ENCODE results near the gene CCDC198.

Gene CCDC198

GRCh38 chr14:57479197-57479596, 14.5 kb downstream of the CCDC198 start:
- Histone ChIP-seq H3K27ac (ENCODE audit: extremely low read depth, low read depth, low read length) (no peak overlapping the region; the same call in 1 of the 2 replicates), H3K4me1 (ENCODE audit: control insufficient read depth, insufficient read depth, low read length) (peaks cover 22% of the 10 kb centered on the region), H3K9me3 (ENCODE audit: control insufficient read depth, insufficient read depth, low read depth, low read length) (no peaks in the 10 kb centered on the region), H3K4me3 (ENCODE audit: low read depth, low read length) (no peak overlapping the region), H3K36me3 (ENCODE audit: control insufficient read depth in 2 of 2, insufficient read depth in 1 of 2, low read length in 2 of 2) (no peaks in the 10 kb centered on the region)
- POLR2A ChIA-PET, result no interaction called here
- TF ChIP-seq OSR2 (tag by site-specific recombination; IDR thresholded peaks at IDR 0.05) (peak; percentile 46; the same call in 1 of the 2 replicates), ZNF626 (tag by site-specific recombination; IDR thresholded peaks at IDR 0.05) (no peak), KLF9 (tag by site-specific recombination; IDR thresholded peaks at IDR 0.05; ENCODE audit: low read depth) (no peak), ZFP41 (tag by site-specific recombination; IDR thresholded peaks at IDR 0.05; ENCODE audit: borderline replicate concordance) (no peak), ZNF239 (tag by site-specific recombination; IDR thresholded peaks at IDR 0.05) (no peak), ZBTB6 (tag by site-specific recombination; IDR thresholded peaks at IDR 0.05) (peak; percentile 20; the same call in 1 of the 2 replicates), FEZF1 (tag by site-specific recombination; IDR thresholded peaks at IDR 0.05) (peak; percentile 58), ZNF555 (tag by site-specific recombination; conservative IDR thresholded peaks at IDR 0.05) (no peak), ZNF433 (tag by site-specific recombination; IDR thresholded peaks at IDR 0.05; ENCODE audit: low read depth) (no peak), GFI1B (tag by site-specific recombination; IDR thresholded peaks at IDR 0.05) (peak; percentile 88), ZBTB48 (tag by site-specific recombination; IDR thresholded peaks at IDR 0.05) (no peak), SP7 (tag by site-specific recombination; IDR thresholded peaks at IDR 0.05) (no peak), ZNF514 (tag by site-specific recombination; IDR thresholded peaks at IDR 0.05) (no peak), ZNF830 (tag by site-specific recombination; IDR thresholded peaks at IDR 0.05; ENCODE audit: low read depth) (no peak), ZNF544 (tag by site-specific recombination; IDR thresholded peaks at IDR 0.05) (no peak), PRDM6 (tag by site-specific recombination; IDR thresholded peaks at IDR 0.05) (0 out of 2 replicates have a peak, but pooled peaks have one; percentile 12), WT1 (tag by site-specific recombination; IDR thresholded peaks at IDR 0.05) (peak; percentile 54)
- CTCF ChIA-PET, result no interaction called here

- Histone ChIP-seq H3K9me3 (ENCODE audit: control insufficient read depth, insufficient read depth, low read depth, low read length) (no peaks in the 10 kb centered on the region), H3K27ac (ENCODE audit: extremely low read depth, low read depth, low read length) (no peak overlapping the region), H3K36me3 (ENCODE audit: control insufficient read depth in 2 of 2, insufficient read depth in 1 of 2, low read length in 2 of 2) (no peaks in the 10 kb centered on the region), H3K4me1 (ENCODE audit: control insufficient read depth, insufficient read depth, low read length) (peaks cover 22% of the 10 kb centered on the region), H3K4me3 (ENCODE audit: low read depth, low read length) (no peak overlapping the region)
- no peak for TF ChIP-seq BCL11A (tag by site-specific recombination; IDR thresholded peaks at IDR 0.05; ENCODE audit: low read depth)
- TF ChIP-seq SCRT2 (tag by site-specific recombination; IDR thresholded peaks at IDR 0.05), result 0 out of 2 replicates have a peak, but pooled peaks have one; percentile 18
- ChIA-PET POLR2A (no interaction called here), CTCF (no interaction called here)
Measured at GRCh38 chr14:57478050-57478449, 15.6 kb downstream of the CCDC198 start.

GRCh38 chr14:57470909-57471308, 22.7 kb downstream of the CCDC198 start:
- no peaks in the 10 kb centered on the region for H3K4me1 ChIP-seq (ENCODE audit: control insufficient read depth, insufficient read depth, low read length)
- ChIA-PET CTCF (interaction anchor here (0.6 kb wide), 1 partner anchor 23 kb away, joined by 3 read pairs; no protein-coding TSS in a partner anchor), POLR2A (no interaction called here)
- no peak overlapping the region for H3K4me3 ChIP-seq (ENCODE audit: low read depth, low read length)
- H3K27ac ChIP-seq (ENCODE audit: extremely low read depth, low read depth, low read length), result no peak overlapping the region
- TF ChIP-seq ZNF416 (tag by site-specific recombination; IDR thresholded peaks at IDR 0.05) (no peak), CTCF (tag by site-specific recombination; IDR thresholded peaks at IDR 0.05) (no peak), MEIS1 (CRISPR knock-in tag; IDR thresholded peaks at IDR 0.05; ENCODE audit: borderline replicate concordance) (no peak), ZNF600 (tag by site-specific recombination; IDR thresholded peaks at IDR 0.05) (no peak), ZNF555 (tag by site-specific recombination; conservative IDR thresholded peaks at IDR 0.05) (no peak), ZNF585B (tag by site-specific recombination; IDR thresholded peaks at IDR 0.05) (no peak), ZFHX2 (tag by site-specific recombination; conservative IDR thresholded peaks at IDR 0.05) (no peak), AEBP2 (tag by site-specific recombination; IDR thresholded peaks at IDR 0.05; ENCODE audit: borderline replicate concordance) (no peak), ZNF792 (tag by site-specific recombination; IDR thresholded peaks at IDR 0.05) (no peak)
- no peaks in the 10 kb centered on the region for H3K9me3 ChIP-seq (ENCODE audit: control insufficient read depth, insufficient read depth, low read depth, low read length)
- H3K36me3 ChIP-seq (ENCODE audit: control insufficient read depth in 2 of 2, insufficient read depth in 1 of 2, low read length in 2 of 2), result no peaks in the 10 kb centered on the region
